CD4-positive, CD25-positive, alpha-beta regulatory T cell (primary cell): Measurements from ENCODE around the gene ASCC3. TPM values are rescaled to one million over a fixed set of nuclear protein-coding genes. Genes with fewer than 3 reads are reported as not detected.
"Not testable (repeated sequence)": the region's sequence is repeated elsewhere in the genome, so short reads cannot be mapped to it uniquely, and the experiment has no call there.

ENCODE experiments used
- ATAC-seq, 2 donors: fragments of 150-1000 bp; cut with Tn5 transposase; one replicate each; pipeline ENCODE4 v1.10.0; 2021; ENCODE audit warnings: low read depth in 2 of 2, moderate number of reproducible peaks in 2 of 2, moderate library complexity in 1 of 2
- DNase-seq, 3 donors: peaks; one replicate each; pipeline versions ENCODE4 v3.0.0 to v3.0.0-alpha.2; 2012 to 2022; ENCODE audit warnings: mixed read lengths in 1 of 3
- H3K27ac ChIP-seq: one replicate; pipeline ENCODE4 v1.7.0; 2013; ENCODE audit warnings: mild to moderate bottlenecking, low read length; ENCODE audit not compliant: insufficient read depth, poor library complexity, severe bottlenecking
- H3K27me3 ChIP-seq: one replicate; pipeline ENCODE4 v1.7.0; 2013; ENCODE audit warnings: low read length; ENCODE audit not compliant: control insufficient read depth, insufficient read depth
- H3K36me3 ChIP-seq: one replicate; pipeline ENCODE4 v1.7.0; 2013; ENCODE audit warnings: mild to moderate bottlenecking, low read length, moderate library complexity; ENCODE audit not compliant: control insufficient read depth, insufficient read depth
- H3K4me1 ChIP-seq: 2 replicates; pipeline ENCODE4 v1.7.0; 2013; ENCODE audit warnings: mild to moderate bottlenecking, low read length; ENCODE audit not compliant: insufficient read depth, control insufficient read depth, poor library complexity, severe bottlenecking
- H3K4me3 ChIP-seq: one replicate; pipeline ENCODE4 v1.7.0; 2013; ENCODE audit warnings: low read depth, mild to moderate bottlenecking, low read length, moderate library complexity
- H3K9me3 ChIP-seq, 2 experiments: 1 replicate in 1 of 2; 2 replicates in 1 of 2; pipeline ENCODE4 v1.7.0; 2013; ENCODE audit warnings: low read length in 2 of 2, mild to moderate bottlenecking in 1 of 2, moderate library complexity in 1 of 2; ENCODE audit not compliant: control insufficient read depth in 2 of 2
- H3K27ac Mint-ChIP-seq, 3 donors: one replicate each; pipeline ENCODE4 v1.8.0; 2020 to 2022; ENCODE audit warnings: mild to moderate bottlenecking in 3 of 3, mixed read lengths in 3 of 3, moderate library complexity in 2 of 3
- H3K27me3 Mint-ChIP-seq: one replicate; pipeline ENCODE4 v1.8.0; 2022; ENCODE audit warnings: mild to moderate bottlenecking, mixed read lengths
- H3K36me3 Mint-ChIP-seq: one replicate; pipeline ENCODE4 v1.8.0; 2020; ENCODE audit warnings: mixed read lengths
- H3K4me1 Mint-ChIP-seq, 4 donors: one replicate each; pipeline ENCODE4 v1.8.0; 2020 to 2022; ENCODE audit warnings: mixed read lengths in 4 of 4, mild to moderate bottlenecking in 1 of 4
- H3K4me3 Mint-ChIP-seq, 4 donors: one replicate each; pipeline ENCODE4 v1.8.0; 2020 to 2022; ENCODE audit warnings: mild to moderate bottlenecking in 4 of 4, mixed read lengths in 4 of 4, moderate library complexity in 3 of 4
- H3K9me3 Mint-ChIP-seq, 7 donors: one replicate each; pipeline ENCODE4 v1.8.0; 2020 to 2022; ENCODE audit warnings: mixed read lengths in 7 of 7, mild to moderate bottlenecking in 3 of 7, moderate library complexity in 2 of 7
- polyA plus RNA-seq, 4 donors: library from polyadenylated mRNA; unstranded; fragments of 300-500 nt; fragmentation: Illumina TruSeq; gene quantifications; one replicate each; pipeline ENCODE4 v1.2.3, GENCODE V29; 2021
- total RNA-seq: library from RNA; stranded (reverse); gene quantifications from one replicate; pipeline ENCODE4 v1.2.3, GENCODE V29; 2022

ASCC3 gene
- total and polyA plus RNA-seq, 5 donors from 2014 or later, result 22.6 to 51.2 (median 29.2) TPM

DNA sequence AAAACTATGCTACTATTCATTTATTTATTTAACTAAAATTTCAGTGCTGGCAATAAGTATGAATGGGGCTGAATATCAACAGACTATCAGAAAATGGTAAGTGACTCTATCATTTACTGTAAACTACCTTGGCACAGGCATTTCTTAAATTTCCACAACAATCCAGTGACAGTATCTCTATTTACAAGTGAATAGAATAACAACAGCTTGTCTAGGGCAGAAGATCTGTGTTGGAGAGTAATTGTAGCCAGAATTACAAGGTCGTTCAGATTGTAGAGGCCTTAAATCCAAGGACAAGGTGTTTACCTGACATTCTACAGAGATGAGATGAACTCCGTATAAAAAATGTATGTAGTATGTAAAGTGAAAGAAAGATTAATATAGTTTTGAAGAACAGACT lies 222.6 kb downstream of the ASCC3 start:
- no peaks in the 10 kb centered on the region for H3K27me3 ChIP-seq
- no peaks in the 10 kb centered on the region for H3K4me1 ChIP-seq
- Mint-ChIP-seq H3K36me3 (peaks cover 21% of the 10 kb centered on the region), H3K27me3 (no peaks in the 10 kb centered on the region), H3K4me1 (peaks cover 0 to 3% (median 0%) of the 10 kb centered on the region in 4 donors), H3K27ac (no peak overlapping the region), H3K9me3 (no peaks in the 10 kb centered on the region), H3K4me3 (no peak overlapping the region)
- ATAC-seq (no peak), DNase-seq (no peak)
- no peaks in the 10 kb centered on the region for H3K9me3 ChIP-seq
- H3K4me3 ChIP-seq, result no peak overlapping the region
- H3K36me3 ChIP-seq, result peaks cover 8% of the 10 kb centered on the region
- no peak overlapping the region for H3K27ac ChIP-seq

GRCh38 chr6:100657678-100658330 lies 223.3 kb downstream of the ASCC3 start:
- no peak overlapping the region for H3K4me3 ChIP-seq
- H3K4me3 Mint-ChIP-seq, result no peak overlapping the region

DNA sequence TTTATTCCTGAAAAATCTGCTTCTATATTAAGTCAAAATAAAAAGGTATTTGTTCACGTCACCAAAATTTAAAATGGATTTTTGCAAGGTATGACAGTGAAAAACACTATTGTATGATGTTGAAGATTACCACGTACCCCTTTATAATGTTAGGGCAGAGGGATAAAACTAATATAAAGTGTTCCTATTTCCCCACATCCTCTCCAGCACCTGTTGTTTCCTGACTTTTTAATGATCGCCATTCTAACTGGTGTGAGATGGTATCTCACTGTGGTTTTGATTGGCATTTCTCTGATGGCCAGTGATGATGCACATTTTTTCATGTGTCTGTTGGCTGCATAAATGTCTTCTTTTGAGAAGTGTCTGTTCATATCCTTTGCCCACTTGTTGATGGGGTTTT lies 240.0 kb downstream of the ASCC3 start:
- peaks cover 63% of the 10 kb centered on the region for H3K36me3 Mint-ChIP-seq
- not testable (repeated sequence) for ATAC-seq, H3K27me3 ChIP-seq, H3K27ac Mint-ChIP-seq, H3K4me1 ChIP-seq, H3K4me3 ChIP-seq, H3K9me3 ChIP-seq, H3K27me3 Mint-ChIP-seq, H3K9me3 Mint-ChIP-seq, H3K27ac ChIP-seq, H3K4me1 Mint-ChIP-seq, DNase-seq, H3K4me3 Mint-ChIP-seq
- H3K36me3 ChIP-seq, result peaks cover 51% of the 10 kb centered on the region

More at GRCh38 chr6:100657678-100658330, 223.3 kb downstream of the ASCC3 start:
- no peaks in the 10 kb centered on the region for H3K27me3 ChIP-seq
- H3K27ac ChIP-seq, result no peak overlapping the region
- peaks cover 8% of the 10 kb centered on the region for H3K36me3 ChIP-seq
- no peak for ATAC-seq
- H3K27me3 Mint-ChIP-seq, result no peaks in the 10 kb centered on the region
- no peaks in the 10 kb centered on the region for H3K9me3 Mint-ChIP-seq
- no peak overlapping the region for H3K27ac Mint-ChIP-seq
- H3K36me3 Mint-ChIP-seq, result peaks cover 21% of the 10 kb centered on the region
- DNase-seq, result peak in 2 of 3 donors; percentile 9 to 23
- H3K9me3 ChIP-seq, result no peaks in the 10 kb centered on the region
- H3K4me1 ChIP-seq, result no peaks in the 10 kb centered on the region
- H3K4me1 Mint-ChIP-seq, result no peaks in the 10 kb centered on the region

- H3K27ac Mint-ChIP-seq, result no peak overlapping the region
- H3K4me1 Mint-ChIP-seq, result no peaks in the 10 kb centered on the region
- no peaks in the 10 kb centered on the region for H3K9me3 ChIP-seq
- H3K27me3 Mint-ChIP-seq, result no peaks in the 10 kb centered on the region
- no peak overlapping the region for H3K27ac ChIP-seq
- peaks cover 25% of the 10 kb centered on the region for H3K36me3 ChIP-seq
- no peak overlapping the region for H3K4me3 ChIP-seq
- peaks cover 39% of the 10 kb centered on the region for H3K36me3 Mint-ChIP-seq
- H3K27me3 ChIP-seq, result no peaks in the 10 kb centered on the region
- H3K9me3 Mint-ChIP-seq, result no peaks in the 10 kb centered on the region
- H3K4me1 ChIP-seq, result no peaks in the 10 kb centered on the region
- no peak overlapping the region for H3K4me3 Mint-ChIP-seq
- no peak for DNase-seq
- no peak for ATAC-seq
These were observed 247.9 kb downstream of the ASCC3 start for GRCh38 chr6:100633096-100633777.

DNA sequence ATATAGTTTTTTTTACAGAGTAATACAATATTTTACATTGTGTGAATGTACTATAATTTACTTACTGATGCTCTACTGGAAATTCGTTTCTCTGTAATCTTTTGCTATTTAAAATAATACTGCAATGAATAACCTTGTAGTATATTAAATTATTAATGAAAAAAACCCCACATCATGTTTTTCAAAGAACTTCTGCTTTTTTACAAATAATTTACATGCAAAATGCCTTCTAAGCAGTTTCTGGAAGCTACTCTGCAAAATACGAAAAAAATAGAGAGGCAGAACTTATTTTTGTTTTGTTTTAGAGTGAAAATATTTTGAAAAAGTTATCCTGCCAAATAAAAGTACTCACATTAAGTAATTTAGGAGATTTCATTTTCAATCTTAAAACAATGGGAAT lies 250.6 kb downstream of the ASCC3 start:
- Histone ChIP-seq H3K27me3 (no peaks in the 10 kb centered on the region), H3K4me3 (no peak overlapping the region), H3K4me1 (no peaks in the 10 kb centered on the region), H3K36me3 (peaks cover 14% of the 10 kb centered on the region), H3K9me3 (no peaks in the 10 kb centered on the region), H3K27ac (no peak overlapping the region)
- Mint-ChIP-seq H3K27ac (no peak overlapping the region), H3K9me3 (peaks cover 0 to 3% (median 0%) of the 10 kb centered on the region in 7 donors), H3K4me1 (no peaks in the 10 kb centered on the region), H3K27me3 (no peaks in the 10 kb centered on the region), H3K4me3 (no peak overlapping the region), H3K36me3 (peaks cover 27% of the 10 kb centered on the region)
- DNase-seq (no peak), ATAC-seq (no peak)

DNA sequence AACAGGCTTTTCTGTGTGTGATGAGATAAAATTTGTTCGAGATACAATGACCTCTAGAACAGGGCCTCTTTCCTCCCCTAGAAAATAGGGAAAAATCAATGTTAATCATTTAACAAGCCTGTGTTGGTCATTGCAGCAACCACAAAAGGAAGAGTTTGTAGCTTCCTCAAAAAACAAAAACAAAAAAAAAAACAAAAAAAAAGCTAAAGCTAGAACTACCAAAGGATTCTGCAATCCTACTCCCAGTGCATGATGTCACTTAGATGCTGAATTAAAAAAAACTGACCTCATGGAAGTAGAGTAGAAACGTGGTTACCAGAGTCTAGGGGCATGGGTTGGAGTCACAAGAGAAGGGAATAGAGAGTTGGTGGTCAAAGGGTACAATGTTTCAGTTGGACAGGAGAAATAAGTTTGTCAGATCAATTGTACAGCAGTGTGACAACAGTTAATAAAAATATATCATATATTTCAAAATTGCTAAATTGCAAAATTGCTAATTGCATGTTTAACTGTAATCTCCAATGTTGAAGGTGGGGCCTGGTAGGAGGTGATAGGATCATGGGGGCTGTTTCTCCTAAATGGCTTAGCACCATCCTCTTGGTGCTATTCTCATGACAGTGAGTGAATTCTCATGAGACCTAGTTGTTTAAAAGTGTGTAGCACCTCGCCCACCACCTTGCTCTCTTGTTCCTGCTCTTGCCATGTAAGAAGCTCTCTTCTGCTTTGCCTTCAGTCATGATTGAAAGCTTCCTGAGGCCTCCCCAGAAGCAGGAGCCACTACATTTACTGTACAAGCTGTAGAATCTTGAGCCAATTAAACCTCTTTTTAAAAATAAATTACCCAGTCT lies 253.0 kb downstream of the ASCC3 start:
- Histone ChIP-seq H3K4me1 (no peaks in the 10 kb centered on the region), H3K9me3 (no peaks in the 10 kb centered on the region), H3K36me3 (peaks cover 27% of the 10 kb centered on the region), H3K27ac (no peak overlapping the region), H3K27me3 (no peaks in the 10 kb centered on the region), H3K4me3 (no peak overlapping the region)
- H3K4me1 Mint-ChIP-seq, result no peaks in the 10 kb centered on the region
- no peaks in the 10 kb centered on the region for H3K27me3 Mint-ChIP-seq
- no peak for DNase-seq
- H3K27ac Mint-ChIP-seq, result no peak overlapping the region
- ATAC-seq, result no peak
- peaks cover 0 to 3% (median 0%) of the 10 kb centered on the region in 7 donors for H3K9me3 Mint-ChIP-seq
- peaks cover 31% of the 10 kb centered on the region for H3K36me3 Mint-ChIP-seq
- H3K4me3 Mint-ChIP-seq, result no peak overlapping the region

- Histone ChIP-seq H3K4me1 (no peaks in the 10 kb centered on the region), H3K4me3 (no peak overlapping the region), H3K9me3 (no peaks in the 10 kb centered on the region), H3K27ac (no peak overlapping the region), H3K27me3 (no peaks in the 10 kb centered on the region), H3K36me3 (peaks cover 31% of the 10 kb centered on the region)
- Mint-ChIP-seq H3K36me3 (peaks cover 30% of the 10 kb centered on the region), H3K27ac (no peak overlapping the region), H3K9me3 (peaks cover 0 to 5% (median 0%) of the 10 kb centered on the region in 7 donors), H3K4me3 (no peak overlapping the region), H3K27me3 (no peaks in the 10 kb centered on the region), H3K4me1 (no peaks in the 10 kb centered on the region)
- DNase-seq (no peak), ATAC-seq (no peak)
These were observed 254.4 kb downstream of the ASCC3 start for GRCh38 chr6:100626721-100627120.
